Choroid plexus epithelial cell (primary cell): ENCODE data around the gene NBPF3.

ENCODE experiments used
- DNase-seq: peaks from one replicate; pipeline ENCODE4 v3.0.0-alpha.2; 2010; ENCODE audit warnings: low read depth
- H3K4me3 ChIP-seq: 2 replicates; pipeline ENCODE4 v1.5.1; 2011; ENCODE audit warnings: low read depth, mild to moderate bottlenecking, control low read depth, low read length, moderate library complexity
- TF ChIP-seq, protein P1 (sequence below): conservative IDR thresholded peaks from 2 replicates; pipeline ENCODE4 v1.5.1; 2011; ENCODE audit warnings: low read depth, mild to moderate bottlenecking, control low read depth, inconsistent platforms, low read length, moderate library complexity

NBPF3 gene

DNA sequence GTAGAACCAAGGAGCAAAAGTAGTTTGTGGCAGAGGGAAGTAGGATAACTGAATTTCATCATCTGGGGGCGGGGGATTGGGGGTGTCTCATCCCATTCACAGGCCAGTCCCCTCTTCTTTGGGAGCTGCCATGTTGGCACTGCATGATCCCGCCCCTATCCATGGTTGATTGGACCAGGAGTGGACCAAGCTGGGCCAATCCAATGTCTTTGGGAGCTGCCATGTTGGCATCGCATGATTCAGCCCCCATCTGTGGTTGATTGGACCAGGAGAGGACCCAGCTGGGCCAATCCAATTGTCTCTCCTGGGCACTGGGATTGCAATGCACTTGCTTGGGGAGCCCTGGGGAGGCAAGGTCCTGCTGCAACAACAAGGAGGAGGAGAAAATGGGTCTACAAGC lies 56.9 kb downstream of the NBPF3 start:
- DNase-seq = no peak
- H3K4me3 ChIP-seq = no peak overlapping the region
- TF ChIP-seq, protein P1, sequence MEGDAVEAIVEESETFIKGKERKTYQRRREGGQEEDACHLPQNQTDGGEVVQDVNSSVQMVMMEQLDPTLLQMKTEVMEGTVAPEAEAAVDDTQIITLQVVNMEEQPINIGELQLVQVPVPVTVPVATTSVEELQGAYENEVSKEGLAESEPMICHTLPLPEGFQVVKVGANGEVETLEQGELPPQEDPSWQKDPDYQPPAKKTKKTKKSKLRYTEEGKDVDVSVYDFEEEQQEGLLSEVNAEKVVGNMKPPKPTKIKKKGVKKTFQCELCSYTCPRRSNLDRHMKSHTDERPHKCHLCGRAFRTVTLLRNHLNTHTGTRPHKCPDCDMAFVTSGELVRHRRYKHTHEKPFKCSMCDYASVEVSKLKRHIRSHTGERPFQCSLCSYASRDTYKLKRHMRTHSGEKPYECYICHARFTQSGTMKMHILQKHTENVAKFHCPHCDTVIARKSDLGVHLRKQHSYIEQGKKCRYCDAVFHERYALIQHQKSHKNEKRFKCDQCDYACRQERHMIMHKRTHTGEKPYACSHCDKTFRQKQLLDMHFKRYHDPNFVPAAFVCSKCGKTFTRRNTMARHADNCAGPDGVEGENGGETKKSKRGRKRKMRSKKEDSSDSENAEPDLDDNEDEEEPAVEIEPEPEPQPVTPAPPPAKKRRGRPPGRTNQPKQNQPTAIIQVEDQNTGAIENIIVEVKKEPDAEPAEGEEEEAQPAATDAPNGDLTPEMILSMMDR = no peak

DNA sequence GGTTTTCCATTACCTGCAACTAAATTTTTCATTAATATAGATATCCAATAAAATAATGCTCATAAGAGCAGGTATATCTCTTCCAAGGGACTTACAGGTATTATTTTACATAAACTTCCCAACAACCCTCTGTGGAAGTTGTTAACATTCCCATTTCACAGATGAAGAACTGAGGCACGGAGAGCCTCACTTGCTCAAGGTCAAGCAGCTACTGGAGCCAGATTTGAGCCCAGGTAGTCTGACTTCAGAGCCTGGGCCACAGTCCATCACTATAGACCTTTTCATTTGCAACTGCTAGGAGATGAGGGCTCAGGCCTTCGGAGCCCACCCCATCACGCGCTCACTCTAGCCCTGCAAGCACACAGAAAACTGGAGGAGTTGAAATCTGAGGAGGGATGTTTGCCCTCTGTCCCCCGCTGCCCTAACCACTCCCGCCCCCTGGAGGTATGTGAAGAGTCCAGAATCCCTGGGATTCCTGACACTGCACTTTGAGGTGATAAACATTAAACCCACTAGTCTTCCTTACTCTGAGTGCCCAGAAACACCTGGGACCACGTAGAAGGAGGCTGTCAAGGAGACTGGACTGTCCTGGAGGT lies 57.6 kb downstream of the NBPF3 start:
- TF ChIP-seq, protein P1 = peak; percentile 33

DNA sequence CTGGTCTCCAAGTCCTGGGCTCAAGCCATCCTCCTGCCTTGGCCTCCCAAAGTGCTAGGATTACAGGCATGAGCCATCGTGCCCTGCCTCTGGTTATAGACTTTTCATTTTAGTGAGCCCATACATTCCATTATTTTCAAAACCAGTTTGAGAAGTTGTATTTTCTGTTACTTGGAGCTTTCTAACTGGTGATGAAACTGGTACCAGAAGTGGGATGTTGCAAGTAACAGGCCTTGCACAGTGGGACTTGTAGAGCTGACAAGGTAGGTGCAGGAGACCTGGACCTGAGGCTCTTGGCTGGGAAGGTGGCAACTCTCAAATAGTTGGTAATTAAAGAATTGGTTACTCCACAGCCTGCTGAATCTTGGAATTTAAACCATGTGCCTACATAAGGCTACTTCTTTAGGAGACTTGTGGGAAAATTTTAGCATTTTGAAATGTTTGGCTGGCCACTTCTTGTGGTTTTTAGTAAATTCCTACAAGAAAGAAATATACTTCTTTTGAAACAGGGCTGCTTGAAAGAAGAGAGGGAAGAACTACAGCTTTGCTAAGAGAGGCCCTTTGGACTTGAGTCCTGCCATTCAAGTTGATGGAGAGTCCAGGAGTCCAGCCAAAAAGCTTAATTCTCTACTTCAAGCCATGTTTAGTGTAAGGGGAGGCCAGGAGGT lies 59.5 kb downstream of the NBPF3 start:
- H3K4me3 ChIP-seq = no peak overlapping the region
- TF ChIP-seq, protein P1 = no peak
- peak; percentile 50 for DNase-seq

More for the DNA sequence above, 57.6 kb downstream of the NBPF3 start:
- no peak for DNase-seq
- H3K4me3 ChIP-seq = no peak overlapping the region

DNA sequence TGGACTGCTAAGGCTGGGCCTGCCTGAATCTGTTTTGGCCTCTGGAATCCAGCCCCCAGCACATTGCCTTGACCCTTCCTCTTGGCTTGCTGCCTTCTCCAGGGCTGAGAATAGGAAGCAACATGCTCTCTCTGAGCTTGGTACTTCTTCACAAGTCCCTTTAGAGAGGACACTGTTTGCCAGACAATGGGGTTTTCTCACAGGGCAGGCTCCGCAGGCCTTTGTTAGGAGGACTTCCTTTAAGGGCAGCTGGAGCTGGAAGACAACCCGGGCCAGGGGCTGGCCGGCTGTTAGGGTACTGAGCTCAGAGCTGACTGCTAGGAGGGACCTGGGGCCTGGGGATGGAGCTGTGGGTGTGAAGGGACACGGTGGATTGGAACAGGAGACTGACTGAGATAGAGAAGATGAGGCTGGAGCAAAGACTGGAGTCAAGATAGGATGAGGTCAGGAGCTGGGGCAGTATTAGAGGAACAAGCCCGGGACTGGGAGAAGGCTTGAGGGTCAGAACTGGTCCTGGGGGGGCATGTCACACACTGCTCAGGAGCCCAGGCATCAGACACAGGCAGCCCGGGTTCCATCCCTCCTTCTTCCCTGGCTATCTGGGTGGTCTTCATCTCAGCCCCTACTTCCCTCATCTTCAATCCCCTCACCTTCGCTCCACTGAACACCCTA lies 63.9 kb downstream of the NBPF3 start:
- no peak overlapping the region for H3K4me3 ChIP-seq
- DNase-seq = no peak
- TF ChIP-seq, protein P1 = no peak

DNA sequence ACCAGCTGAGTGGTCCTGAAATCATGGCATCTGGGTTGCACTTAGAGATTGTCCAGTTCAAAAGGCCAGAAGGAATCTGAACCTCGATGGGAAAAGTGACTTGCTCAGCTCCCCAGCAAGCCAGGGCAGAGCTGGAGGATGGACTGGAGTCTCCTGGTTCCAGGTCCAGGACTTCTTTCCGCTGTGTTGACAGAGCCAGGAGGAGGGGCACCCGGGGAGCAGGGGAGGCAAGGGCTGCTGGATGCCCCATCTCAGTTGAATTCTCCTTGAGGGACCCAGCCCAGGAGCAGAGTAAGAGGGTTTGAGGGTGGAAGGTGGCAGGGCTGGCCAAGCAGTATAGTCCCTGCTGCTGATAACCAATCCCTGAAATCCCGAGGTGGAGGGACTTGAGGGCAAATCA lies 66.9 kb downstream of the NBPF3 start:
- TF ChIP-seq, protein P1 = no peak
- no peak for DNase-seq
- H3K4me3 ChIP-seq = no peak overlapping the region

DNA sequence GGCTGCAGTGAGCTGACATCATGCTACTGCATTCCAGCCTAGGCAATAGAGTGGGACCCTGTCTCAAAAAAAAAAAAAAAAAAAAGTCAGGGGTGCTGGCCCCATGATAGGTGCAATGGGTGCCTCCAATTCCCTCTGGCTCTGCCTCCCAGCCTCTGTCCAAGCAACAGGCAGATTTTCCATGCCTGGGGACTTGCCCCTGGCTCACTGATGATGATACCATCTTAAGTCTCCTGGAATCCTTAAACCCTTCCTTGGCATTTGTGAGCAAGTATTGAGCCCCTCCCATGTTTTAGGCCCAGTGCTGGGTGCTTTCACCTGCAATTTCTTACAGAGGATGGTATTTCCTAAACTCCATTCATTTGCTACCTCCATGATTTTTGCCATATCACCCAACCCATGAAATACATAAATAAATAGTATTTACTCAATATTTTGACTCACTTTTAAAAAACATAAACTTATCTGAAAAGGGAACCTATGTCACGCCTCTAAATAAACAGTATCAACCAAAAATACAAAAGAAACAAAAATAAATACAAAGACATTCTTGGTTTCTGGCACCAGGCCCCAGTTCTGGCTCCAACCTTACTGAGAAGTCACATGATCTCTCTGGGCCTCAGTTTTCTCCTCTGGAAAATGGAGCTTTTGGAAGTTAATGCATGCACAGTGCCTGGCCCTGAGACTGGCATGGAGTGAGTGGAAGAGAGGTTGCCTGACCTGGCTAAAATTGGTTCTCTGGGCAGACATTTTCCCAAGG lies 67.8 kb downstream of the NBPF3 start:
- no peak for DNase-seq
- TF ChIP-seq, protein P1 = no peak
- no peak overlapping the region for H3K4me3 ChIP-seq
